GM18873 (cell line): Measurements from ENCODE around the gene CCDC68.

Source experiments
- ATAC-seq: cut with Tn5 transposase; IDR thresholded peaks from one replicate; pipeline ENCODE4 v1.9.1; 2021; ENCODE audit warnings: mild to moderate bottlenecking, moderate library complexity, moderate number of reproducible peaks; ENCODE audit not compliant: unreplicated experiment, low FRiP score

CCDC68 gene

GRCh38 chr18:54962919-54963645 lies 3.8 kb upstream of the CCDC68 start:
- no peak for ATAC-seq

- ATAC-seq: no peak
Observed at GRCh38 chr18:54961868-54962267, 2.6 kb upstream of the CCDC68 start.

GRCh38 chr18:54961016-54961423 lies 1.8 kb upstream of the CCDC68 start:
- ATAC-seq: no peak

- no peak for ATAC-seq
Observed at GRCh38 chr18:54960197-54960596, 936 bp upstream of the CCDC68 start.

- no peak for ATAC-seq
Observed at GRCh38 chr18:54957996-54958395, 1.3 kb downstream of the CCDC68 start.

GRCh38 chr18:54957296-54957832 lies 1.9 kb downstream of the CCDC68 start:
- ATAC-seq: no peak

GRCh38 chr18:54956506-54956905 lies 2.8 kb downstream of the CCDC68 start:
- ATAC-seq: no peak

- no peak for ATAC-seq
Observed at GRCh38 chr18:54952026-54952425, 7.2 kb downstream of the CCDC68 start.

GRCh38 chr18:54950221-54950620 lies 9.0 kb downstream of the CCDC68 start:
- no peak for ATAC-seq

- no peak for ATAC-seq
Observed at GRCh38 chr18:54949588-54949987, 9.7 kb downstream of the CCDC68 start.

GRCh38 chr18:54948350-54948837 lies 10.9 kb downstream of the CCDC68 start:
- ATAC-seq: no peak

GRCh38 chr18:54947091-54947490 lies 12.2 kb downstream of the CCDC68 start:
- no peak for ATAC-seq

GRCh38 chr18:54946149-54946581 lies 13.1 kb downstream of the CCDC68 start:
- peak; percentile 88 for ATAC-seq

GRCh38 chr18:54945576-54946125 lies 13.6 kb downstream of the CCDC68 start:
- ATAC-seq: no peak

GRCh38 chr18:54942569-54942968 lies 16.7 kb downstream of the CCDC68 start:
- ATAC-seq: no peak

GRCh38 chr18:54942144-54942543 lies 17.1 kb downstream of the CCDC68 start:
- no peak for ATAC-seq

GRCh38 chr18:54939361-54939917 lies 19.8 kb downstream of the CCDC68 start:
- ATAC-seq: no peak

GRCh38 chr18:54938506-54938905 lies 20.8 kb downstream of the CCDC68 start:
- ATAC-seq: no peak

- no peak for ATAC-seq
Observed at GRCh38 chr18:54932472-54932871, 26.8 kb downstream of the CCDC68 start.

- ATAC-seq: no peak
Observed at GRCh38 chr18:54931152-54931551, 28.1 kb downstream of the CCDC68 start.

GRCh38 chr18:54928236-54928635 lies 31.0 kb downstream of the CCDC68 start:
- ATAC-seq: no peak
